Endothelial cell of umbilical vein (primary cell): ENCODE measurements around the gene ASTN1. TPM values are rescaled to one million over a fixed set of nuclear protein-coding genes. Genes with fewer than 3 reads are reported as not detected.

Experiments used
- BruUV-seq: library from RNA; stranded (reverse); fragments of 400-500 nt; replicated peaks from 2 replicates; lab custom pipeline; 2021; lab: Mats Ljungman, UMichigan
- CTCF ChIA-PET: fragments of 300-600, 350-600 bp; sonication (Branson Sonifier 250); formaldehyde crosslinking; loops from one replicate; lab custom pipeline; 2021; ENCODE audit warnings: antibody characterized with exemption, inconsistent platforms; lab: Charles Lee
- POLR2A ChIA-PET: fragments of 300-600, 350-600 bp; sonication (Branson Sonifier 250); formaldehyde crosslinking; loops from one replicate; lab custom pipeline; 2021; ENCODE audit warnings: antibody characterized with exemption, inconsistent platforms; lab: Charles Lee
- DNase-seq: peaks from one replicate; pipeline ENCODE4 v3.0.0-alpha.2; 2011; ENCODE audit warnings: low read depth, low spot score
- FAIRE-seq: peaks from 2 replicates; lab custom pipeline; 2011; peaks lifted over from hg19 to GRCh38; lab: Jason Lieb, UNC
- H2AFZ ChIP-seq: 2 replicates; pipeline ENCODE4 v1.6.0; 2012; ENCODE audit warnings: low read depth, low read length, control low read depth, inconsistent platforms
- H3K27ac ChIP-seq: 2 replicates; pipeline ENCODE4 v1.5.1; 2011; ENCODE audit warnings: low read depth, mild to moderate bottlenecking, control low read depth, low read length, moderate library complexity; ENCODE audit not compliant: insufficient read depth
- H3K27me3 ChIP-seq, 2 experiments: 2 replicates each; pipeline versions ENCODE4 v1.6.0 to v1.6.1; 2011; ENCODE audit warnings: low read length in 2 of 2, mixed read lengths in 1 of 2; ENCODE audit not compliant: control insufficient read depth in 2 of 2, insufficient read depth in 2 of 2
- H3K36me3 ChIP-seq, 2 experiments: 2 replicates in 1 of 2; 3 replicates in 1 of 2; pipeline ENCODE4 v1.5.1; 2011; ENCODE audit warnings: low read length in 2 of 2, mild to moderate bottlenecking in 1 of 2, moderate library complexity in 1 of 2; ENCODE audit not compliant: control insufficient read depth in 2 of 2, insufficient read depth in 2 of 2; ENCODE audit errors: extremely low read depth in 1 of 2
- H3K4me1 ChIP-seq: 3 replicates; pipeline ENCODE4 v1.5.1; 2011; ENCODE audit warnings: mild to moderate bottlenecking, low read length; ENCODE audit not compliant: control insufficient read depth, insufficient read depth; ENCODE audit errors: extremely low read depth
- H3K4me2 ChIP-seq: 2 replicates; pipeline ENCODE4 v1.6.1; 2011; ENCODE audit warnings: low read length, control low read depth, mixed read lengths; ENCODE audit not compliant: insufficient read depth
- H3K4me3 ChIP-seq, 3 experiments: fragments of 200-600 bp in 1 of 3; sonication (generic), shearing (Covaris generic) in 1 of 3; replicated peaks in 1 of 3; 2 replicates each; pipeline ENCODE4 v1.5.1; 2011 to 2016; ENCODE audit warnings: control low read depth in 3 of 3, low read length in 3 of 3, mild to moderate bottlenecking in 2 of 3, inconsistent platforms in 1 of 3, low read depth in 1 of 3, moderate library complexity in 1 of 3; ENCODE audit not compliant: insufficient read depth in 1 of 3
- H3K79me2 ChIP-seq: 2 replicates; pipeline ENCODE4 v1.6.0; 2012; ENCODE audit warnings: low read length, inconsistent platforms; ENCODE audit not compliant: control insufficient read depth, insufficient read depth
- H3K9ac ChIP-seq: replicated peaks from 2 replicates; pipeline ENCODE3; 2011; ENCODE audit warnings: low read length, control low read depth; ENCODE audit not compliant: insufficient read depth; ENCODE audit errors: extremely low read depth
- H3K9me1 ChIP-seq: replicated peaks from 3 replicates; pipeline ENCODE4 v1.6.0; 2011; ENCODE audit warnings: mild to moderate bottlenecking, low read length; ENCODE audit not compliant: control insufficient read depth, insufficient read depth; ENCODE audit errors: extremely low read depth
- H3K9me3 ChIP-seq: replicated peaks from 2 replicates; pipeline ENCODE4 v1.5.1; 2012; ENCODE audit warnings: low read length, inconsistent platforms; ENCODE audit not compliant: control insufficient read depth, insufficient read depth
- H4K20me1 ChIP-seq: replicated peaks from 2 replicates; pipeline ENCODE3; 2011; ENCODE audit warnings: mild to moderate bottlenecking, low read length; ENCODE audit not compliant: control insufficient read depth, insufficient read depth; ENCODE audit errors: extremely low read depth
- CTCF ChIP-seq, 2 donors: IDR thresholded peaks; 1 replicate in 1 of 2; 2 replicates in 1 of 2; pipeline ENCODE4 v1.5.1; 2011; ENCODE audit warnings: low read length in 2 of 2, mild to moderate bottlenecking in 2 of 2, moderate library complexity in 2 of 2, control low read depth in 1 of 2, inconsistent platforms in 1 of 2, low read depth in 1 of 2; ENCODE audit not compliant: insufficient read depth in 1 of 2; ENCODE audit errors: extremely low read depth in 1 of 2
- EZH2 ChIP-seq: IDR thresholded peaks from 2 replicates; pipeline ENCODE4 v1.6.1; 2012; ENCODE audit warnings: borderline replicate concordance, low read depth, mild to moderate bottlenecking, moderate library complexity, low read length, inconsistent platforms; ENCODE audit not compliant: severe bottlenecking
- FOS ChIP-seq: IDR thresholded peaks from 2 replicates; pipeline ENCODE4 v1.6.1; 2011; ENCODE audit warnings: mild to moderate bottlenecking, low read length, moderate library complexity, borderline replicate concordance; ENCODE audit not compliant: insufficient read depth
- GATA2 ChIP-seq: IDR thresholded peaks from 2 replicates; pipeline ENCODE4 v1.7.0; 2011; ENCODE audit warnings: low read depth, mild to moderate bottlenecking, moderate library complexity, mixed read lengths, low read length; ENCODE audit not compliant: insufficient read length, insufficient read depth
- JUN ChIP-seq: IDR thresholded peaks from 2 replicates; pipeline ENCODE4 v1.6.1; 2011; ENCODE audit warnings: borderline replicate concordance, low read depth; ENCODE audit not compliant: insufficient read length, insufficient read depth
- MAX ChIP-seq: IDR thresholded peaks from 2 replicates; pipeline ENCODE4 v1.6.1; 2011; ENCODE audit not compliant: insufficient read depth, insufficient read length
- MYC ChIP-seq: IDR thresholded peaks from one replicate; pipeline ENCODE4 v1.6.1; 2011; ENCODE audit warnings: mild to moderate bottlenecking, low read depth, low read length
- POLR2A ChIP-seq: IDR thresholded peaks from 2 replicates; pipeline ENCODE4 v1.6.1; 2012; ENCODE audit warnings: low read depth, mild to moderate bottlenecking, control low read depth, low read length
- POLR2AphosphoS5 ChIP-seq: IDR thresholded peaks from 2 replicates; pipeline ENCODE4 v1.6.1; 2012; ENCODE audit warnings: low read depth, mild to moderate bottlenecking, control low read depth, low read length, moderate library complexity; ENCODE audit not compliant: insufficient read depth
- dilution Hi-C: fragments of 300-500 bp; cut with MboI; formaldehyde crosslinking; loops from one replicate; pipeline ENCODE4 v1.15.0; 2019; ENCODE audit warnings: low sequenced_read_pairs; ENCODE audit not compliant: extremely low pct_ligation_motif_present
- intact Hi-C: fragments of 100-400 bp; cut with micrococcal nuclease; formaldehyde crosslinking; loops from one replicate; pipeline ENCODE4 v1.10.0; 2022
- polyA plus RNA-seq, 4 experiments: library from polyadenylated mRNA; depleted of rRNA in 3 of 4; stranded (reverse) in 3 of 4; unstranded in 1 of 4; fragments of >200 nt; gene quantifications; 2 replicates each; pipeline versions ENCODE4 v1.2.1 to v1.2.3, GENCODE V29; 2011 to 2012; ENCODE audit warnings: missing spikeins in 1 of 4
- total RNA-seq: library from RNA; stranded (reverse); gene quantifications from 2 replicates; pipeline ENCODE4 v1.2.3, GENCODE V29; 2021

ASTN1 gene
- total and polyA plus RNA-seq, 2 donors (not counting 3 experiments of a cell fraction or from before 2014, with no cell fraction given), result 0.04 TPM; not detected in 1

DNA sequence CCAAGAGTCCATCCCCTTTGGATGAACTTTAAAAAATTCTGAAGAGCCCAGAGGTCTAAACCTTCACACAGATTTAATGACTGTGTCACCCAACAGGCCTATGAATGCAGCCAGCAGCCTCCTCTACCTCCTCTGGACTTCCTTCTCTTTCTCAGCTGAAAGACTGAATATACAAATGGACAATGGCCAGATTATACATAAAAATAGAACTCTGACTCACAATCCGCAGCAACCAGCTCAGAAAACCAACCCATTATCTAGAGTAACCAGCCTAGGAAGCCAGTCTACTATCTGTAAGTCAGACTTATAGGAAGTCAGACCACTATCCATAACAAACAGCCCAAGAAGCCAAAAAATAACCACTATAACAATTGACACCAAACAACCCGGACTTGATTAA lies 224.5 kb downstream of the ASTN1 start:
- CTCF ChIA-PET, result no interaction called here
- POLR2A ChIA-PET, result no interaction called here

More for the DNA sequence above, 224.5 kb downstream of the ASTN1 start:
- H4K20me1 ChIP-seq, result no peaks in the 10 kb centered on the region
- no peak overlapping the region for H2AFZ ChIP-seq
- no peaks in the 10 kb centered on the region for H3K36me3 ChIP-seq
- no TSS peak for BruUV-seq
- H3K4me2 ChIP-seq, result no peak overlapping the region
- no peaks in the 10 kb centered on the region for H3K9me3 ChIP-seq
- intact Hi-C loops, result no loop called here
- no peaks in the 10 kb centered on the region for H3K79me2 ChIP-seq
- FAIRE-seq, result no peak
- H3K4me1 ChIP-seq, result no peaks in the 10 kb centered on the region
- TF ChIP-seq POLR2A (no peak), GATA2 (no peak), CTCF (IDR thresholded peaks at IDR 0.05; ENCODE audit: extremely low read depth in 1 of 2, insufficient read depth in 1 of 2, low read depth in 1 of 2, low read length in 2 of 2) (no peak), EZH2 (no peak), FOS (no peak), MYC (no peak), POLR2AphosphoS5 (no peak), JUN (no peak), MAX (no peak)
- DNase-seq, result no peak
- no peak overlapping the region for H3K27ac ChIP-seq
- no peaks in the 10 kb centered on the region for H3K27me3 ChIP-seq
- peaks cover 2% of the 10 kb centered on the region for H3K9me1 ChIP-seq
- H3K9ac ChIP-seq, result no peak overlapping the region
- no peak overlapping the region for H3K4me3 ChIP-seq
- dilution Hi-C loops, result no loop called here
